DLD1 (cell line): ENCODE measurements around the gene KDM5B.
"Not testable (repeated sequence)": the region's sequence is repeated elsewhere in the genome, so short reads cannot be mapped to it uniquely, and the experiment has no call there.

Source experiments
- in situ Hi-C: cut with HindIII; loops from 2 replicates; pipeline ENCODE4 v1.10.0; 2017; ENCODE audit warnings: low sequenced_read_pairs

The KDM5B gene

GRCh38 chr1:202716654-202717053 lies 91.6 kb downstream of the KDM5B start:
- in situ Hi-C loops, result no loop called here

- in situ Hi-C loops, result not testable (repeated sequence)
Observed at GRCh38 chr1:202714202-202714601, 94.0 kb downstream of the KDM5B start.

GRCh38 chr1:202713110-202713509 lies 95.1 kb downstream of the KDM5B start:
- in situ Hi-C loops, result no loop called here

GRCh38 chr1:202711949-202712635 lies 96.1 kb downstream of the KDM5B start:
- in situ Hi-C loops, result no loop called here

- in situ Hi-C loops, result no loop called here
Observed at GRCh38 chr1:202710070-202711045, 97.9 kb downstream of the KDM5B start, which contains the start of gene SYT2. SYT2 (minus strand) TSS chr1:202710454; CDS start chr1:202605772, 104,682 bp downstream.

GRCh38 chr1:202709276-202710041 lies 98.8 kb downstream of the KDM5B start:
- in situ Hi-C loops, result no loop called here

- in situ Hi-C loops, result no loop called here
Observed at GRCh38 chr1:202708456-202709275, 99.6 kb downstream of the KDM5B start.

- in situ Hi-C loops, result no loop called here
Observed at GRCh38 chr1:202706851-202707250, 101.4 kb downstream of the KDM5B start.

- in situ Hi-C loops, result no loop called here
Observed at GRCh38 chr1:202704601-202705000, 103.6 kb downstream of the KDM5B start.

GRCh38 chr1:202703191-202703590 lies 105.0 kb downstream of the KDM5B start:
- in situ Hi-C loops, result no loop called here

GRCh38 chr1:202702088-202702487 lies 106.1 kb downstream of the KDM5B start:
- in situ Hi-C loops, result no loop called here

GRCh38 chr1:202701200-202701599 lies 107.0 kb downstream of the KDM5B start:
- in situ Hi-C loops, result no loop called here

GRCh38 chr1:202700061-202700460 lies 108.2 kb downstream of the KDM5B start:
- in situ Hi-C loops, result no loop called here

GRCh38 chr1:202698276-202698675 lies 109.9 kb downstream of the KDM5B start:
- in situ Hi-C loops, result no loop called here

- in situ Hi-C loops, result no loop called here
Observed at GRCh38 chr1:202697038-202697437, 111.2 kb downstream of the KDM5B start.

GRCh38 chr1:202694314-202694713 lies 113.9 kb downstream of the KDM5B start:
- in situ Hi-C loops, result no loop called here

- in situ Hi-C loops, result no loop called here
Observed at GRCh38 chr1:202692959-202693555, 115.2 kb downstream of the KDM5B start.

GRCh38 chr1:202691816-202692215 lies 116.4 kb downstream of the KDM5B start:
- in situ Hi-C loops, result no loop called here

GRCh38 chr1:202689493-202690342 lies 118.5 kb downstream of the KDM5B start:
- in situ Hi-C loops, result no loop called here
